Measurements from ENCODE around the gene SFT2D3.
A peak's percentile ranks its signal among the peaks of the same experiment; 100 is the strongest.

Gene SFT2D3

DNA sequence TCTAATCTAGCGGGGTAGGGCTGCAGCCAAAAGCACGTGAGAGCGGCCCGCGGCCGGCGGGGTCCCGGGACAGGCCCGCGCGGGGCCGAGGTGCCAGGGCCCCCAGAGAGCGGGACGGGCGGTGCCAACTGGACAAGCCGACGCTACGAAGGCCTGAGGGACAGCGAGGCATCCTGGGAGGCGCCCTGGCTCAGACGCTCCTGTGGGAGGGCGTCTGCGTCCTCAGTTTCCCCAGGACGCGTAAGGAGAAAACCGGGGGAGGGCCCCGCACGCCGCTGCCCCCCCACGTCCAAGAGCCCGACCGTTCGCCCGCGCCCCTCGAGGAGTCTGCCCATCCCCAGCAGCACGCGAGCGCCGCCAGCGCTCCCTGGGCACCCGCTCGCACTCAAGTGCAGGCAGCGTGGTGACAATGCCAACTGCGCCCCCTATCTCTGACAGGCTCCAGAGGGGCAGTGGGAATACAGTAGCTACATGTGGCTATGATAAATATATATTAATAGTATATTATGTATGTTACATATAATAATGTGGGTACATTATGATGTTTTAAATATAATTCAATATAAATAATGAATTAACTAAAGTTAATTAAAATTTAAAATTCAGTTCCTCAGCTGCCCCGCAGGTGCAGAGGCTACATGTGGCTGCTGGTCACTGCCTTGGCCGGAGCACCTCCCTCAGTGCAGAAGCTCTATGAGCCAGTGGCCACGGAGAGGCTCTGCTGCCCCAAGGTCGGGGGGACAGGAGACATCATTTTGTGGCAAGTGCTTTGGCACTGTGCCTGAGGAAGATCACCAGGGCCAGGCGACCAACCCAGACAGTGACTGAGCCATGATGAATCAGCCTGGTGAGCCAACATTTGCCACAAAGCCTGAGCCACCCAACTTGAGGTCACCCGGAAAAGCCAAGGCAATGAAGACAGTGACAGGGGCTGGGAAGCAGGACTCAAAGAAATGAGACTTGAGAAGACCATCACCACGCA lies 5.5 kb upstream of the SFT2D3 start:
- H3K27ac ChIP-seq = no peak overlapping the region
- TF ChIP-seq ZFX (IDR thresholded peaks at IDR 0.05; ENCODE audit: borderline replicate concordance) = no peak

DNA sequence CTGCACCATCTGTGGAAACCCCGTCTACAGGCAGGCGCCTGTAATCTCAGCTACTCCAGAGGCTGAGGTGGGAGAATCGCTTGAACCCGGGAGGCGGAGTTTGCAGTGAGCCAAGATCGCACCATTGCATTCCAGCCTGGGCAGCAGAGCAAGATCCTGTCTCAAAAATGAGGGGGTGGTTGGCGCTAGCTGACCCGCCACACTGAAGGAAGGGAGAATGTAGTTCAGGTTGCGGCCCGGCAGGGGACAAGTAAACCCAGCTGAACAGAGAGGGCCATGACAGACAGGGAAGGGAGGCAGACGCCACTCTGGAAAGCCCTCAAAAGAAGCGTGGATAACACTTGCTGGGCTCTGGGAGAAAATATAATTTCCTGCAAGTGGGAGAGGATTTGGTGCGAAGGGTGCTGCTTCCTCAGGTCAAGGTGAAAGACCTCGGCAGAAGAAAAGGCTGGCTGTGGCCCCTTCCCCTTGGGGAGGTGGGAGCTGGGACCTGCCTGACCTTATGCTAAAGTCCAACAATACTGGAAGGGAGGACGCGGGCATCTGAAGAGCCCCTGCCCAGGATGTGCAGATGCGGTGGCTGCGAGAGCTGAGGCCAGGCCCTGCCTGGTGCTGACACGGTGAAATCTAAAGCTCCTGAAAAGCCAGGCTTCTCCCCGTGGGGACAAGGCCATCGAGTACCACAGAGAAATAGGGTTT lies 3.7 kb upstream of the SFT2D3 start:
- TF ChIP-seq, protein P1, sequence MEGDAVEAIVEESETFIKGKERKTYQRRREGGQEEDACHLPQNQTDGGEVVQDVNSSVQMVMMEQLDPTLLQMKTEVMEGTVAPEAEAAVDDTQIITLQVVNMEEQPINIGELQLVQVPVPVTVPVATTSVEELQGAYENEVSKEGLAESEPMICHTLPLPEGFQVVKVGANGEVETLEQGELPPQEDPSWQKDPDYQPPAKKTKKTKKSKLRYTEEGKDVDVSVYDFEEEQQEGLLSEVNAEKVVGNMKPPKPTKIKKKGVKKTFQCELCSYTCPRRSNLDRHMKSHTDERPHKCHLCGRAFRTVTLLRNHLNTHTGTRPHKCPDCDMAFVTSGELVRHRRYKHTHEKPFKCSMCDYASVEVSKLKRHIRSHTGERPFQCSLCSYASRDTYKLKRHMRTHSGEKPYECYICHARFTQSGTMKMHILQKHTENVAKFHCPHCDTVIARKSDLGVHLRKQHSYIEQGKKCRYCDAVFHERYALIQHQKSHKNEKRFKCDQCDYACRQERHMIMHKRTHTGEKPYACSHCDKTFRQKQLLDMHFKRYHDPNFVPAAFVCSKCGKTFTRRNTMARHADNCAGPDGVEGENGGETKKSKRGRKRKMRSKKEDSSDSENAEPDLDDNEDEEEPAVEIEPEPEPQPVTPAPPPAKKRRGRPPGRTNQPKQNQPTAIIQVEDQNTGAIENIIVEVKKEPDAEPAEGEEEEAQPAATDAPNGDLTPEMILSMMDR (IDR thresholded peaks at IDR 0.05) = no peak
- no peak overlapping the region for H3K27ac ChIP-seq

DNA sequence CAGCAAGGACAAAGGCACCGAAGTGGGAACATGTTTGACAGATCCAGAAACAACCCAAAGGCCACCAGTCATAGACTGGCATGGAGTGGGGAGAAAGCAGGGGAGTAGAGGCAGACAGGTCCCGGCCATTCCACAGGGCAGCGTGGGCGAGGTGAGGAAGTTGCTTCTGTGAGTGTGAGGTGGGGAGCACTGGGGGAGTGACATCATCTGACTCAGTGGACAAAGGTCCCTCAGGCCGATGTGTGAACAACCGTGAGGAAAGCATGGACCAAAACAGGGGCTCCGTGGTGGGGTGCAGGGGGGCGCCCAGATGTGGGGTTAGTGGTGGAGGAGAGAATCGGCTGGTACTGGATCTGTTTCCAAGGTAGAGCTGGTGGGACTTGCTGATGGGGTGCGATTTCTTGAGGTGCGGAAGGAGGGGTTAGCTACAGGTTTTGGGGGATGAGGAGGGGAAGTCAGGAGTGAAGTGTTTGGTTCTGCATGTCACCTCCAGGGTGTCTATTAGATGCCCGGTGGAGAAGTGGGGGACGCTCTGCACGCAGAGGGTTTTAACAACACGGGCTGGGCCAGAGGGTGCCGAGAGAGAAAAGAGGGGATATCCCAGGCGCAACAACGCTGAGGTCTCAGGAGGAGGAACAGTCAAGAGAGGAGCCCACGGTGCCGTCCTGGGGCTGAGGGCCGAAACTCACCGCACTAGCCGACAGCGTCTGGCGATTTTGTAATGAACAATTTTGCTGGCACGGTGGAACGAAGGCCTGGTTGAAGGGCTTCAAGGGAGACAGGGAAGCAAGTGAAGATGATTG lies 2.5 kb upstream of the SFT2D3 start:
- TF ChIP-seq, protein P1 (IDR thresholded peaks at IDR 0.05) = no peak
- no peak overlapping the region for H3K27ac ChIP-seq

DNA sequence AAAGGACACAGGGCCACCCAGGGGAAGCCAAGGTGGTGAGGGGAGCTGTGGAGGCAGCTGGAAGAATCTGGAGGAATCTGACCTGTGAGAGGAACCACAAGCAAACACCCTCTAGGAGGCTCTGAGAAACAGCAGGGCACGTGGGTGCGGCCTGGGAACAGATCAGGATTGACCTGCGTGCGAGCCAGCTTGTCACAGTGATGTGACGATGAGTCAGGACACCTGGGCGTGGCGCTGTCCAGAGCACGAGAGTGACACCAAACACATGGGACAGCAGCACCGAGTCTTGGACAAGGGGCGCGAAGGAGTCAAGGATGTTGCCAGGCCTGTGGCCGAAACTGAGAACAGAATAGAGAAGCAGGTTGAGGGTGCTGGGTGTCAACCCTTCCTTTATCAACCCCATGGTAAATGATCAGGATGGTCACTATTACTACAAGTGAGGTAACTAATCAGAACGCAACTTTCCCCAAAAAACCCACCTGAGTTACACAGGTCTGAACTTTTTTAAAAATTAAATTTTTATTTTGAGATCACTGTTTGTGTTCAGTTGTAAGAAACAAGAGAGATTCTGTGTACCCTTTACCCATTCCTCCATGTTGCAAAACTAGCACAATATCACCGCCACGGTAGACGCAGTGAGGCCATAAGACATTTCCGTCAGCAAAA lies 637 bp upstream of the SFT2D3 start:
- H3K27ac ChIP-seq = peak overlapping the region; percentile 92
- TF ChIP-seq, protein P1 (IDR thresholded peaks at IDR 0.05) = no peak
- TF ChIP-seq ZFX (IDR thresholded peaks at IDR 0.05; ENCODE audit: borderline replicate concordance) = no peak

DNA sequence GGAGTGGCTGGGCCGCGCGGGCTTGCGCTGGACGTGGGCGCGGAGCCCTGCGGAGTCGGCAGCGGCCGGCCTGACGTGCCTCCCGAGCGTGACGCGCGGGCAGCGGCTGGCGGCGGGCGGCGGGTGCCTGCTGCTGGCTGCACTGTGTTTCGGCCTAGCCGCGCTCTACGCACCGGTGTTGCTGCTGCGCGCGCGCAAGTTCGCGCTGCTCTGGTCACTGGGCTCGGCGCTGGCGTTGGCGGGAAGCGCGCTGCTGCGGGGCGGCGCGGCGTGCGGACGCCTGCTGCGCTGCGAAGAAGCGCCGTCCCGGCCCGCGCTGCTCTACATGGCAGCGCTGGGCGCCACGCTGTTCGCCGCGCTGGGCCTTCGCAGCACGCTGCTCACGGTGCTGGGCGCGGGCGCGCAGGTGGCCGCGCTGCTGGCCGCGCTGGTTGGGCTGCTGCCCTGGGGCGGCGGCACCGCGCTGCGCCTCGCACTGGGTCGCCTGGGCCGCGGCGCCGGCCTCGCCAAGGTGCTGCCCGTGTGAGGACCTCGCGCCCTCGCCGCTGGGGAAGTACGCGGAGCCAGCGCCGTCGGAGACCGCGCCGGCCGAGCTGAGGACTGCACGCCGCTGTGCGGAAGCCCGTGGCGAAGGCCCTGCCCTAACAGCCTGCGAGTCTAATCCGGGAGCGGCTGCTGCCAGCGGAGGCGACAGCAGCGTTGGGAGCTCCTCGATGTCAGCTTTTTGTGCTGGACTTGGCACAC lies 526 bp downstream of the SFT2D3 start:
- H3K27ac ChIP-seq = peak overlapping the region; percentile 92
- TF ChIP-seq ZFX (IDR thresholded peaks at IDR 0.05; ENCODE audit: borderline replicate concordance) = no peak
- TF ChIP-seq, protein P1 (IDR thresholded peaks at IDR 0.05) = no peak

DNA sequence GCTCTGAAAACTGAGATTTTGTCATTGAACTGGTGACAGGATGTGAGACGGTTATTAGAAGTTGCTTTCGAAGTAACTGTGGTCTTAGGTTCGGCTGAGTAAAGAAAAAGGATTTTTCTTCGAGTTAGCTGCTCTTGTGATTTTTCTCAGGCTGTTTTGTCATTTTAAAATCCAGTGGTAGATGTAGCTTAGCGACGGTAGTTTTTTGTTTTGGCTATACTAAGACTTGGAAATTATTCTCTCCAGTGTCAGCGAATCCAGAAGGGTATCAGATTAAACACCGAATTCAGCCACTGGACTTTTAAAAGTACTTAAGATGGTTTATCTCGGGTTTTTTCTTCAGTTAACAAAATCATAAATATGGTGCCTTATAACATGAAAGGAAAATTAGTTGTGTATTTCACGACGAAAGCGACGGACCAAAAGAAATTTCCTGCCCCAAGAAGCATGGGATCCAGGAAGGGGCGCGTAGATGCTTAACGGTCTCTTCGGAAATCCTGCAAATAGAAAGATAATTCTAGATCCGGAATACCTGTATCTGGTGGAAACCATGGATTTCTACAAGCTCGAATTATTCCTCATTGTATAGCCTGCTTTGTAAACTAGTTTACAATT lies 1.2 kb downstream of the SFT2D3 start:
- H3K27ac ChIP-seq = peak overlapping the region; percentile 92
- TF ChIP-seq ZFX (IDR thresholded peaks at IDR 0.05; ENCODE audit: borderline replicate concordance) = no peak
- TF ChIP-seq, protein P1 (IDR thresholded peaks at IDR 0.05) = no peak

All from 22Rv1 (cell line).